ENCODE results near the gene GREB1. TPM values are rescaled to one million over a fixed set of nuclear protein-coding genes. Genes with fewer than 3 reads are reported as not detected.

Gene GREB1
- total RNA-seq, 2 donors from 2014 or later = 0.85 to 2.0 TPM

- DNase-seq = no peak
- intact Hi-C loops (cut with DNase I, micrococcal nuclease) = no loop called here
- ATAC-seq = no peak
These were observed 20.0 kb downstream of the GREB1 start for GRCh38 chr2:11553661-11554398.

- DNase-seq (no peak), ATAC-seq (no peak)
- intact Hi-C loops (cut with DNase I, micrococcal nuclease) = no loop called here
These were observed 20.5 kb downstream of the GREB1 start for GRCh38 chr2:11554399-11554716.

DNA sequence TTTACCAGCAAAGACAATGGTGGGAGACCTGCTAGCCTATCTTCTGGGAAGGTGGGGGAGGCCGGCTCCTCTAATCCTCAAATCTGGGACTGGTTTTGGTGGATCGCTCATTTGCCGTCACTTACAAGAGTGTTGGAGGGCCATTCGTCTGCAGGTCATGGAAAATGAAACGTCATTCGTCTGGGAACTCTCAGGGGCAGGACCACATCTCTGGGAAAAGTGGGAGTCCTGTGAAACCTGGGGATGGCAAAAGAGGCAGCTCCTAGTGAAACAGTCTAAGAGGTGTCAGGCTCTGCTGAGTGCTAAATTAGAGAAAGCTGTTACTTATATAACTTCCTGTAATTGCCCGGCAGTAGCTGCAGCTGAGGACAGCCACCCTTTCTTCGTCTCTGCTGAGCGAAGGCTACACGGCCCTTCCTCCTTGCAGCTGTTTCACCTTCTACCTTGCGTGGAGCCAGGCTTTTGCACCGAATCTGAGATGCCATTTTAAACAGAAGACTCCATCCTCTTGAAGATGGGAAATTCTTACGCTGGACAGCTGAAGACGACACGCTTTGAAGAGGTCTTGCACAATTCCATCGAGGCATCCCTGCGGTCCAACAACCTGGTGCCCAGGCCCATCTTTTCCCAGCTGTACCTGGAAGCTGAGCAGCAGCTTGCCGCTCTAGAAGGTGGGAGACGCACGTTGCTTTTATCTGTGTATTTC lies 22.4 kb downstream of the GREB1 start:
- DNase-seq = no peak
- no peak for ATAC-seq
- intact Hi-C loops (cut with DNase I, micrococcal nuclease) = no loop called here

DNA sequence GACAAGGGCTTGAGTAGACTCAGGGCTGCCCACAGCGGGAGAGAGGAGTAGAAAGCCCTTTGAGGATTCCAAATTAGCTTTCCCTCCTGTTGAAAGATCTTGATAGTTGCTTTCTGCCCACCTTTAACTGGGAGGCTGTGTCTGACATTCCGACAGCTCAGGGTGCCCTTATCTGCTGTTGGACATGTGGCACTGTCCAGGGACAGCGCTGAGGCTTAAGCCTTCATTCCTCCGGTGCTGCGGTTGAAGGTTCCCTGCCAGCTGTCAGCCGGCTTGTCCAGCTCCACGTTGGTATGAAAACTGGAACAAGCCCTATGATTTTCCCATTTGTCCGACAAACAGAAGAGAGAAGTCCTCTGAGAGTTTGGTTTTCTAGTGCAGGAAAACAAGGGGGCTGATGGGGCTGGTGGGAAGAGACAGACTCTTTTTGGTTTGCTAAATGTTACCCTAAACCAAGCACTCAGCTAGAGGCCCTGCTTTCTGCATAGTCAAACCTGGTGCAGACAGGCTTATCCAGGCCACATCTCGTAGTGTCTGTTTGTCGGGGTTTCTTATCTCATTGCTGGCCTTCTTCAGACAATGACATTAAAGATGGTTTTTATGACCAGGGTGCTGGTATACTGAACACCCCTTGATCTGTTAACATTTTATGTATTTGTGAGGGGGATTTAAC lies 24.5 kb downstream of the GREB1 start:
- DNase-seq = no peak
- intact Hi-C loops (cut with DNase I, micrococcal nuclease) = no loop called here
- ATAC-seq = no peak

- no peak for ATAC-seq
- no peak for DNase-seq
- intact Hi-C loops (cut with DNase I, micrococcal nuclease) = no loop called here
These were observed 25.4 kb downstream of the GREB1 start for GRCh38 chr2:11559066-11559785.

DNA sequence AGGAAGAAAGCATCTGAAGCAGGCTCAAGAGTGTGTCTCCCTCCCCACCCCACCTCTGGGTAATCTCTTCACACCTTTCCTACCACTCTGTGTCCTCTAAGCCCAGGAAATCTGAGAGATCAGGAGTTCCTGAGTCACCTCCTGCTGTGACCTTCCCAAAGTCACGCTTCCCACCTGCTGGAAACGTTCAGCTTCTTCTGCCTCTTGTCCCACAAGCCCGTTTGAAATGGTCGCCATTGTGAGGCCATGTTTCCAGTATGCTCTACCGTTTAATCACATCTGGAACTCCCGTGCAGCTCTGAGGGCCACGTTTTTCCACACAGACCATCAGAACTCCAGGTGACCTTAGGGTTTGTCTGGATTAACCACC lies 25.9 kb downstream of the GREB1 start:
- intact Hi-C loops (cut with DNase I, micrococcal nuclease) = no loop called here
- DNase-seq (no peak), ATAC-seq (no peak)

DNA sequence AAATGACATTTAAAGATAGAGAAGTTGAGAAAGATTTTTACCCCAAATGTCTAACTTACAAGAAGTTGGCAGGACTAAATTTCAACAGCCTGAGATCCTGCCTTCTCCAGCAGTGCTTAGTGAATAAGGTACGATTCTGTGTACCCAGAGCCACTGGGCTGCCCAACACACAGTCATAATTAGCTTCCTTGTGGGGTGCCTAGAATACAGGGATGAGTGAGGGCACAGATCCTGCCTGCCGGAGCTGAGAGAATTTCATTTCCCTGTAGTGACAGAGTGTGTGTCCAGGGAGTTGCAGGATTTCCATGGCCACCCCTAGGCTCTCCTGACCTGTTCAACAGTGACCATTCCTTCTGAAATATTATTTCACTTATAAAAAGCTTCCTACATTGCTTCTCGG lies 27.0 kb downstream of the GREB1 start:
- no peak for DNase-seq
- intact Hi-C loops (cut with DNase I, micrococcal nuclease) = no loop called here
- ATAC-seq = no peak

DNA sequence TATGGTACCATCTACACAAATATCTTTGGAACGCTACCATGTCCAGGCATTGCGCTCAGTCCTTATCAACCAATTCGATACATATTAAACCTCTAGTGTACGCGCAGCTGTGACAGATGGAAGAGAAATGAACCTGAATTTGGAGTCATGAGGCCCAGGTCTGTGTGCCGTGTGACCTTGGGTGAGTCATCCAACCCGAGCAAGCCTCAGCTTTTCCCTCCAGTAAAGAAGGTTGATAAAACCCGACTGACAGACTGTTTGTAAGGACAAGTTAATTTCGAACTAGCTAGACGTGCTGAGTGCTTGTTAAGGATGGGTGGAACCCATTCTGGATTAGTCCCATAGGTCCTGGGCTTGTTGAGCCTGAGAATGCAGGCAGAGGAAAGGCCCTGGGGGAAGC lies 28.2 kb downstream of the GREB1 start:
- intact Hi-C loops (cut with DNase I, micrococcal nuclease) = no loop called here
- DNase-seq (no peak), ATAC-seq (no peak)

GRCh38 chr2:11562476-11562875 lies 28.6 kb downstream of the GREB1 start:
- intact Hi-C loops (cut with DNase I, micrococcal nuclease) = no loop called here
- DNase-seq (no peak), ATAC-seq (no peak)

- DNase-seq (no peak), ATAC-seq (no peak)
- intact Hi-C loops (cut with DNase I, micrococcal nuclease) = no loop called here
These were observed 30.2 kb downstream of the GREB1 start for GRCh38 chr2:11563784-11564666.

- no peak for ATAC-seq
- intact Hi-C loops (cut with DNase I, micrococcal nuclease) = no loop called here
- DNase-seq = no peak
These were observed 31.1 kb downstream of the GREB1 start for GRCh38 chr2:11564816-11565567.

GRCh38 chr2:11566383-11566782 lies 32.5 kb downstream of the GREB1 start:
- ATAC-seq = no peak
- intact Hi-C loops (cut with DNase I, micrococcal nuclease) = no loop called here
- no peak for DNase-seq

DNA sequence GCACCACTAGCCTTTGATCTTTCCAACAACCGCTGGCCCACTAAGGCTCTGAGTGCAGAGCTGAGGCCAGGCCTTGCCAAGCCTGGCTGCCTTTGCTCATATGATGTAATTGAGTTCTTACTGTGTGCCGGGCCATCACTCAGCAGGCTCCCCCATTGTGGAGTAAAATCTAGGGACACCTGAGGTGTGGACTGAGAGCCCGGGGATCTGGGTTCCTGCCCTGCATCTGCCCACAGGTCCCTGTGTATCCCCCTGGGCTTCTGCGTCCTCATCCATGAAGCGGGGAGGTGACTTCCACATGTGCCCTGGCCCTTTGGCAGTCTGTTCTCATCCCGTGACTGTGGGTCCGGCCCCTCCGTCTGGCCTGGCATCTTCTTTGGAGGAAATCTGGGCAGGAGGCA lies 33.8 kb downstream of the GREB1 start:
- DNase-seq (no peak), ATAC-seq (no peak)
- intact Hi-C loops (cut with DNase I, micrococcal nuclease) = no loop called here

DNA sequence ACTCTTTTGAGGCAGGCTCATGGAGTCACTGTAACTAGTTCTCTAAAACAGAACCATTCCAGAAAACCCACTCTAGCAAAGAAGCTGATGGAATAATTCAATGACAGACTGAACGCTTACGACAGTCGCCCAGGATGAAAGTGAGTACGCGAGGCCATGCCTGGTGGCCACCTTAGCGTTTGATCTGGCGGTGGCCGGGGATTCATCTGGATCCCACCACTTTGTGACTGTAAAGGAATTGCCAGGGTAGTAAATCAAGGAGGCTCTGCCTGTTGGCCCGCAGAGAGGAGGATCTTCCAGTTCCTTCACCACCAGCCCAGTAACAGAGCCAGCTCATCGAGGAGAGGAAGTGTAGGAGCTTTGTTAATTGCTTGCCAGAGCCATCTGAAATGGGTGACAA lies 34.6 kb downstream of the GREB1 start:
- no peak for ATAC-seq
- intact Hi-C loops (cut with DNase I, micrococcal nuclease) = no loop called here
- no peak for DNase-seq

GRCh38 chr2:11569636-11570035 lies 35.8 kb downstream of the GREB1 start:
- DNase-seq (no peak), ATAC-seq (no peak)
- intact Hi-C loops (cut with DNase I, micrococcal nuclease) = no loop called here

GRCh38 chr2:11571170-11571569 lies 37.3 kb downstream of the GREB1 start:
- intact Hi-C loops (cut with DNase I, micrococcal nuclease) = no loop called here
- DNase-seq (peak in 1 of 2 donors; percentile 27), ATAC-seq (peak; percentile 38)

DNA sequence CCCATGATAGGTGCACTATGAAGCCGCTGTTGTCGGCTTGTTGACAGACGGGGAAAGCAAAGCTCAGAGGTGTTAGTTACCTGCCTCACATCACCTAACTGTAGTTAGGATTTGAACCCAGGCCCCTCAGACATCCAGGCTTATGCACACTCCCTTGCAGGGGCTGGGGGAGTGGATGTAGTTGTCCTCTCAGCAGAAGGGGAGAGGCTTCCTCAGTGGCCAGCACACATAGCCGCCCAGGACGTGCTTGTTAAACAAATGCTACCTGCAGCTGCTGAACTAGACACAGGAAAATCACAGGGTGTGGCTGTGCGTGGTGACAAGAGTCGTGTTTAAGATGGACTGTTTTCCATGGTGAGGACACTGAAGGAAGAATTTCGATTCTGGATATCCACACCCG lies 39.2 kb downstream of the GREB1 start:
- no peak for DNase-seq

More for the DNA sequence above, 39.2 kb downstream of the GREB1 start:
- intact Hi-C loops (cut with DNase I, micrococcal nuclease) = no loop called here
- peak; percentile 46 for ATAC-seq

Measured in left colon (tissue), 2 donors.